ENCODE measurements around the gene GPAT3.
"Not testable (repeated sequence)": the region's sequence is repeated elsewhere in the genome, so short reads cannot be mapped to it uniquely, and the experiment has no call there.

Gene GPAT3

GRCh38 chr4:83552924-83553323 lies 17.0 kb downstream of the GPAT3 start:
- DNase-seq: no peak

GRCh38 chr4:83556006-83556707 lies 20.2 kb downstream of the GPAT3 start:
- DNase-seq: no peak

- no peak for DNase-seq
Measured at GRCh38 chr4:83556816-83557215, 20.9 kb downstream of the GPAT3 start.

- no peak for DNase-seq
Measured at GRCh38 chr4:83558059-83558653, 22.2 kb downstream of the GPAT3 start.

GRCh38 chr4:83558680-83559079 lies 22.8 kb downstream of the GPAT3 start:
- no peak for DNase-seq

GRCh38 chr4:83560523-83560922 lies 24.6 kb downstream of the GPAT3 start:
- no peak for DNase-seq

- DNase-seq: no peak
Measured at GRCh38 chr4:83561381-83561780, 25.5 kb downstream of the GPAT3 start.

- no peak for DNase-seq
Measured at GRCh38 chr4:83563998-83564397, 28.1 kb downstream of the GPAT3 start.

- DNase-seq: no peak
Measured at GRCh38 chr4:83568062-83568461, 32.2 kb downstream of the GPAT3 start.

- no peak for DNase-seq
Measured at GRCh38 chr4:83569429-83569828, 33.5 kb downstream of the GPAT3 start.

GRCh38 chr4:83569987-83570386 lies 34.1 kb downstream of the GPAT3 start:
- no peak for DNase-seq

GRCh38 chr4:83572848-83573247 lies 36.9 kb downstream of the GPAT3 start:
- DNase-seq: no peak

GRCh38 chr4:83574247-83574646 lies 38.3 kb downstream of the GPAT3 start:
- no peak for DNase-seq

- not testable (repeated sequence) for DNase-seq
Measured at GRCh38 chr4:83576237-83576636, 40.3 kb downstream of the GPAT3 start.

GRCh38 chr4:83581411-83582288 lies 45.7 kb downstream of the GPAT3 start:
- DNase-seq: no peak

- no peak for DNase-seq
Measured at GRCh38 chr4:83582289-83582785, 46.4 kb downstream of the GPAT3 start.

GRCh38 chr4:83585982-83586508 lies 50.1 kb downstream of the GPAT3 start:
- DNase-seq: no peak

- DNase-seq: no peak
Measured at GRCh38 chr4:83589279-83589678, 53.4 kb downstream of the GPAT3 start.

- DNase-seq: no peak
Measured at GRCh38 chr4:83591056-83591455, 55.1 kb downstream of the GPAT3 start.

- DNase-seq: no peak
Measured at GRCh38 chr4:83591730-83592129, 55.8 kb downstream of the GPAT3 start.

- no peak for DNase-seq
Measured at GRCh38 chr4:83599183-83599582, 63.3 kb downstream of the GPAT3 start.

- no peak for DNase-seq
Measured at GRCh38 chr4:83603129-83603528, 67.2 kb downstream of the GPAT3 start.

- no peak for DNase-seq
Measured at GRCh38 chr4:83604321-83604720, 68.4 kb downstream of the GPAT3 start.

Measured in NCI-H2081 treated with DMSO at 0.1 percent for 48 hours (cell line).